K562 (cell line): ENCODE data around the gene FAM120AOS. TPM values are rescaled to one million over a fixed set of nuclear protein-coding genes. Genes with fewer than 3 reads are reported as not detected.

Experiments
- ATAC-seq: fragments of 200-7000 bp; cut with Tn5 transposase; 3 replicates; pipeline ENCODE4 v1.9.1; 2020; ENCODE audit warnings: moderate library complexity
- BruUV-seq: library from RNA; stranded (reverse); fragments of 400-500 nt; replicated peaks from 2 replicates; lab custom pipeline; 2021; lab: Mats Ljungman, UMichigan
- CTCF ChIA-PET: fragments of 300-600 bp; formaldehyde crosslinking; extraction: SDS; loops from one replicate; lab custom pipeline; 2021; ENCODE audit warnings: low intra/inter-chr PET ratio; lab: Yijun Ruan, JAX
- POLR2A ChIA-PET: fragments of 300-600, 350-650 bp; sonication (Branson Sonifier 250); formaldehyde crosslinking; extraction: SDS; loops from one replicate; lab custom pipeline; 2021; ENCODE audit warnings: antibody characterized with exemption, inconsistent platforms; lab: Yijun Ruan, JAX
- DNase-seq, 4 experiments: peaks; one replicate each; pipeline versions ENCODE4 v3.0.0 to v3.0.0-alpha.2; 2011 to 2018; ENCODE audit warnings: low spot score in 3 of 4, mixed read lengths in 3 of 4; ENCODE audit errors: extremely low read depth in 1 of 4
- FAIRE-seq: peaks from 2 replicates; lab custom pipeline; 2011; peaks lifted over from hg19 to GRCh38; lab: Jason Lieb, UNC
- H2AFZ ChIP-seq: 2 replicates; pipeline ENCODE4 v1.6.0; 2011; ENCODE audit warnings: low read depth, low read length, control low read depth, inconsistent platforms
- H3K27ac ChIP-seq: fragments of 200-600 bp; 3 replicates; pipeline ENCODE4 v1.8.0; 2011; ENCODE audit warnings: low read depth, mild to moderate bottlenecking, control low read depth, inconsistent platforms, low read length, moderate library complexity, mixed read lengths; ENCODE audit errors: extremely low read depth
- H3K27me3 ChIP-seq, 2 experiments: fragments of 300-600 bp in 1 of 2; 2 replicates in 1 of 2; 3 replicates in 1 of 2; pipeline versions ENCODE4 v1.6.0 to v1.8.0; 2011; ENCODE audit warnings: inconsistent platforms in 2 of 2, low read length in 2 of 2, mild to moderate bottlenecking in 1 of 2, mixed read lengths in 1 of 2, moderate library complexity in 1 of 2; ENCODE audit not compliant: control insufficient read depth in 2 of 2, insufficient read depth in 2 of 2
- H3K36me3 ChIP-seq: fragments of 300-600 bp; 3 replicates; pipeline ENCODE4 v1.8.0; 2011; ENCODE audit warnings: mild to moderate bottlenecking, low read length, inconsistent platforms; ENCODE audit not compliant: control insufficient read depth, insufficient read depth
- H3K4me1 ChIP-seq, 2 experiments: fragments of 200-600 bp in 1 of 2; replicated peaks in 1 of 2; 2 replicates in 1 of 2; 3 replicates in 1 of 2; pipeline versions ENCODE4 v1.5.1 to v1.8.0; 2011; ENCODE audit warnings: inconsistent platforms in 2 of 2, low read length in 2 of 2, mild to moderate bottlenecking in 1 of 2, mixed read lengths in 1 of 2, moderate library complexity in 1 of 2; ENCODE audit not compliant: control insufficient read depth in 2 of 2, insufficient read depth in 2 of 2
- H3K4me2 ChIP-seq: 2 replicates; pipeline ENCODE4 v1.6.1; 2011; ENCODE audit warnings: low read length, control low read depth, inconsistent platforms, mixed read lengths; ENCODE audit not compliant: insufficient read depth
- H3K4me3 ChIP-seq: fragments of 200-600 bp; sonication (generic), shearing (Covaris generic); 2 replicates; pipeline ENCODE4 v1.5.1; 2016; ENCODE audit warnings: control low read depth, inconsistent platforms
- H3K79me2 ChIP-seq: fragments of 200-600 bp; 3 replicates; pipeline ENCODE4 v1.8.0; 2011; ENCODE audit warnings: low read length, inconsistent platforms; ENCODE audit not compliant: control insufficient read depth, insufficient read depth
- H3K9ac ChIP-seq, 2 experiments: 2 replicates each; pipeline versions ENCODE4 v1.6.0 to v1.6.1; 2011; ENCODE audit warnings: low read depth in 2 of 2, low read length in 2 of 2, control low read depth in 1 of 2, inconsistent platforms in 1 of 2, mild to moderate bottlenecking in 1 of 2, mixed read lengths in 1 of 2; ENCODE audit not compliant: insufficient read depth in 1 of 2
- H3K9me1 ChIP-seq: one replicate; pipeline ENCODE4 v1.6.0; 2011; ENCODE audit warnings: inconsistent platforms, mild to moderate bottlenecking, low read length, moderate library complexity; ENCODE audit not compliant: control insufficient read depth, insufficient read depth
- H3K9me3 ChIP-seq: replicated peaks from 2 replicates; pipeline ENCODE4 v1.5.1; 2011; ENCODE audit warnings: low read depth, low read length, inconsistent platforms; ENCODE audit not compliant: control insufficient read depth, insufficient read depth
- H4K20me1 ChIP-seq: replicated peaks from 2 replicates; pipeline ENCODE4 v1.6.1; 2011; ENCODE audit warnings: low read length, inconsistent platforms, mixed read lengths; ENCODE audit not compliant: control insufficient read depth, insufficient read depth
- NUFIP1 ChIP-seq: fragments of 450-650 bp; IDR thresholded peaks from 2 replicates; pipeline ENCODE4 v1.6.1; 2018; ENCODE audit not compliant: partially characterized antibody
- TGIF2 ChIP-seq: sonication (generic); formaldehyde crosslinking; IDR thresholded peaks from 2 replicates; pipeline ENCODE4 v1.8.1; 2022; ENCODE audit warnings: mild to moderate bottlenecking, missing genetic modification reagents, moderate library complexity
- ZFP1 ChIP-seq: fragments of 450-650 bp; formaldehyde crosslinking; IDR thresholded peaks from 2 replicates; pipeline ENCODE4 v1.4.0; 2020; ENCODE audit warnings: mild to moderate bottlenecking, mixed read lengths
- WGBS: fragments of 100-300 bp; shearing (Covaris generic); methylation state at CpG from one replicate; pipeline ENCODE4 v1.1.6; 2016; ENCODE audit warnings: low coverage, mixed read lengths; ENCODE audit not compliant: insufficient coverage; ENCODE audit errors: missing lambda C conversion rate; 5-methylcytosine and 5-hydroxymethylcytosine counted together
- in situ Hi-C: fragments of 300-500 bp; cut with MboI; formaldehyde crosslinking; loops from 4 replicates; pipeline ENCODE4 v1.15.0; 2018; ENCODE audit warnings: inconsistent platforms, mixed read lengths
- intact Hi-C: fragments of 100-400 bp; cut with micrococcal nuclease; formaldehyde crosslinking; loops from 2 replicates; pipeline ENCODE4 v1.14.2; 2022
- polyA plus RNA-seq, 8 experiments: library from polyadenylated mRNA; depleted of rRNA in 4 of 8; stranded (reverse) in 5 of 8; unstranded in 3 of 8; fragments of >200 nt; fragmentation: Nextera tagmentation in 2 of 8; fragmentation: Illumina TruSeq in 1 of 8; extraction: Ambion mirVana in 2 of 8; extraction: Trizol in 1 of 8; gene quantifications; 2 replicates each; pipeline versions ENCODE4 v1.2.1 to v1.2.3, GENCODE V29; 2011 to 2014; ENCODE audit warnings: inconsistent platforms in 1 of 8, missing spikeins in 1 of 8
- total RNA-seq, 7 experiments: library from RNA; depleted of rRNA in 6 of 7; stranded (reverse); fragments of >200 nt in 6 of 7; fragmentation: Illumina TruSeq in 2 of 7; extraction: Trizol in 2 of 7; gene quantifications; 2 replicates each; pipeline versions ENCODE4 v1.2.1 to v1.2.3, GENCODE V29; 2011 to 2021; ENCODE audit warnings: low replicate concordance in 1 of 7
- TF ChIP-seq, protein P1 (sequence below): sonication (generic); formaldehyde crosslinking; IDR thresholded peaks from 2 replicates; pipeline ENCODE4 v1.8.1; 2023; ENCODE audit warnings: mild to moderate bottlenecking, missing genetic modification reagents
- TF ChIP-seq, protein P2 (sequence below): fragments of 450-650 bp; IDR thresholded peaks from 2 replicates; pipeline ENCODE4 v1.6.1; 2016; ENCODE audit warnings: mild to moderate bottlenecking, moderate library complexity

The FAM120AOS gene
- total and polyA plus RNA-seq, 9 of the 15 experiments (the other 6 are each of a cell fraction or from before 2014, with no cell fraction given) = 18.8 to 53.4 (median 41.4) TPM

DNA sequence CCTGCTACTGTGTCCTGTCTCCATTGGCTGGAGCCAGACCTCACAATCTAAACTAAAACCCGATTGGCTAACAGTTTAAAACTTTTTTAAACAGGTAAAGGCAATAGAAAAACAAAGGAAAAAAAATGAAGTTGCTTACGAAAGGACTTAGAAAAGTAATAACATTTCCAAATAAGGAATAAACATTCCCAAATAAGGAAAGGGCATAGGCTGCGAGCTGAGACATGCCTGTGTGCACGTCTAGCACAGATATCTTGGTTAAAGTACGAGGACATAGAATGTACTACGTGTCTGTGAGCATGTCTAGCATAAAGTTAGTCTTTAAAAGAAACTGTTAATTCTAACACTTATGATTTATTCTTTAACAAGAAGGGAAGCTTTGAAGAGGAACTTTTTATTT lies 17.2 kb downstream of the FAM120AOS start:
- FAIRE-seq (no peak), DNase-seq (no peak), ATAC-seq (no peak)
- WGBS = 22% methylated on average over 6 of the region's 6 CpGs
- H3K27me3 ChIP-seq = peaks cover 4 to 11% of the 10 kb centered on the region in 2 experiments; a peak in 3 of 5 replicates
- H3K9me1 ChIP-seq = no peaks in the 10 kb centered on the region
- H3K27ac ChIP-seq = no peak overlapping the region
- no peak overlapping the region for H3K9ac ChIP-seq
- POLR2A ChIA-PET = interaction anchor here (1.5 kb wide), 1 partner anchor 10 kb away, joined by 5 read pairs; no protein-coding TSS in a partner anchor
- H3K9me3 ChIP-seq = no peaks in the 10 kb centered on the region
- CTCF ChIA-PET = no interaction called here
- peak overlapping the region; percentile 90 for H2AFZ ChIP-seq
- H3K79me2 ChIP-seq = no peaks in the 10 kb centered on the region
- H3K4me1 ChIP-seq = peaks cover 0 to 8% of the 10 kb centered on the region in 2 experiments; a peak in 1 of 5 replicates
- no peak overlapping the region for H3K4me2 ChIP-seq
- H3K36me3 ChIP-seq = no peaks in the 10 kb centered on the region
- no TSS peak for BruUV-seq
- no peak overlapping the region for H3K4me3 ChIP-seq
- intact Hi-C loops = no loop called here
- no peaks in the 10 kb centered on the region for H4K20me1 ChIP-seq
- in situ Hi-C loops = no loop called here
- TF ChIP-seq NUFIP1 = no peak
- TF ChIP-seq, protein P1, sequence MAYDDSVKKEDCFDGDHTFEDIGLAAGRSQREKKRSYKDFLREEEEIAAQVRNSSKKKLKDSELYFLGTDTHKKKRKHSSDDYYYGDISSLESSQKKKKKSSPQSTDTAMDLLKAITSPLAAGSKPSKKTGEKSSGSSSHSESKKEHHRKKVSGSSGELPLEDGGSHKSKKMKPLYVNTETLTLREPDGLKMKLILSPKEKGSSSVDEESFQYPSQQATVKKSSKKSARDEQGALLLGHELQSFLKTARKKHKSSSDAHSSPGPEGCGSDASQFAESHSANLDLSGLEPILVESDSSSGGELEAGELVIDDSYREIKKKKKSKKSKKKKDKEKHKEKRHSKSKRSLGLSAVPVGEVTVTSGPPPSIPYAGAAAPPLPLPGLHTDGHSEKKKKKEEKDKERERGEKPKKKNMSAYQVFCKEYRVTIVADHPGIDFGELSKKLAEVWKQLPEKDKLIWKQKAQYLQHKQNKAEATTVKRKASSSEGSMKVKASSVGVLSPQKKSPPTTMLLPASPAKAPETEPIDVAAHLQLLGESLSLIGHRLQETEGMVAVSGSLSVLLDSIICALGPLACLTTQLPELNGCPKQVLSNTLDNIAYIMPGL (CRISPR knock-in tag) = no peak
- TF ChIP-seq, protein P2, sequence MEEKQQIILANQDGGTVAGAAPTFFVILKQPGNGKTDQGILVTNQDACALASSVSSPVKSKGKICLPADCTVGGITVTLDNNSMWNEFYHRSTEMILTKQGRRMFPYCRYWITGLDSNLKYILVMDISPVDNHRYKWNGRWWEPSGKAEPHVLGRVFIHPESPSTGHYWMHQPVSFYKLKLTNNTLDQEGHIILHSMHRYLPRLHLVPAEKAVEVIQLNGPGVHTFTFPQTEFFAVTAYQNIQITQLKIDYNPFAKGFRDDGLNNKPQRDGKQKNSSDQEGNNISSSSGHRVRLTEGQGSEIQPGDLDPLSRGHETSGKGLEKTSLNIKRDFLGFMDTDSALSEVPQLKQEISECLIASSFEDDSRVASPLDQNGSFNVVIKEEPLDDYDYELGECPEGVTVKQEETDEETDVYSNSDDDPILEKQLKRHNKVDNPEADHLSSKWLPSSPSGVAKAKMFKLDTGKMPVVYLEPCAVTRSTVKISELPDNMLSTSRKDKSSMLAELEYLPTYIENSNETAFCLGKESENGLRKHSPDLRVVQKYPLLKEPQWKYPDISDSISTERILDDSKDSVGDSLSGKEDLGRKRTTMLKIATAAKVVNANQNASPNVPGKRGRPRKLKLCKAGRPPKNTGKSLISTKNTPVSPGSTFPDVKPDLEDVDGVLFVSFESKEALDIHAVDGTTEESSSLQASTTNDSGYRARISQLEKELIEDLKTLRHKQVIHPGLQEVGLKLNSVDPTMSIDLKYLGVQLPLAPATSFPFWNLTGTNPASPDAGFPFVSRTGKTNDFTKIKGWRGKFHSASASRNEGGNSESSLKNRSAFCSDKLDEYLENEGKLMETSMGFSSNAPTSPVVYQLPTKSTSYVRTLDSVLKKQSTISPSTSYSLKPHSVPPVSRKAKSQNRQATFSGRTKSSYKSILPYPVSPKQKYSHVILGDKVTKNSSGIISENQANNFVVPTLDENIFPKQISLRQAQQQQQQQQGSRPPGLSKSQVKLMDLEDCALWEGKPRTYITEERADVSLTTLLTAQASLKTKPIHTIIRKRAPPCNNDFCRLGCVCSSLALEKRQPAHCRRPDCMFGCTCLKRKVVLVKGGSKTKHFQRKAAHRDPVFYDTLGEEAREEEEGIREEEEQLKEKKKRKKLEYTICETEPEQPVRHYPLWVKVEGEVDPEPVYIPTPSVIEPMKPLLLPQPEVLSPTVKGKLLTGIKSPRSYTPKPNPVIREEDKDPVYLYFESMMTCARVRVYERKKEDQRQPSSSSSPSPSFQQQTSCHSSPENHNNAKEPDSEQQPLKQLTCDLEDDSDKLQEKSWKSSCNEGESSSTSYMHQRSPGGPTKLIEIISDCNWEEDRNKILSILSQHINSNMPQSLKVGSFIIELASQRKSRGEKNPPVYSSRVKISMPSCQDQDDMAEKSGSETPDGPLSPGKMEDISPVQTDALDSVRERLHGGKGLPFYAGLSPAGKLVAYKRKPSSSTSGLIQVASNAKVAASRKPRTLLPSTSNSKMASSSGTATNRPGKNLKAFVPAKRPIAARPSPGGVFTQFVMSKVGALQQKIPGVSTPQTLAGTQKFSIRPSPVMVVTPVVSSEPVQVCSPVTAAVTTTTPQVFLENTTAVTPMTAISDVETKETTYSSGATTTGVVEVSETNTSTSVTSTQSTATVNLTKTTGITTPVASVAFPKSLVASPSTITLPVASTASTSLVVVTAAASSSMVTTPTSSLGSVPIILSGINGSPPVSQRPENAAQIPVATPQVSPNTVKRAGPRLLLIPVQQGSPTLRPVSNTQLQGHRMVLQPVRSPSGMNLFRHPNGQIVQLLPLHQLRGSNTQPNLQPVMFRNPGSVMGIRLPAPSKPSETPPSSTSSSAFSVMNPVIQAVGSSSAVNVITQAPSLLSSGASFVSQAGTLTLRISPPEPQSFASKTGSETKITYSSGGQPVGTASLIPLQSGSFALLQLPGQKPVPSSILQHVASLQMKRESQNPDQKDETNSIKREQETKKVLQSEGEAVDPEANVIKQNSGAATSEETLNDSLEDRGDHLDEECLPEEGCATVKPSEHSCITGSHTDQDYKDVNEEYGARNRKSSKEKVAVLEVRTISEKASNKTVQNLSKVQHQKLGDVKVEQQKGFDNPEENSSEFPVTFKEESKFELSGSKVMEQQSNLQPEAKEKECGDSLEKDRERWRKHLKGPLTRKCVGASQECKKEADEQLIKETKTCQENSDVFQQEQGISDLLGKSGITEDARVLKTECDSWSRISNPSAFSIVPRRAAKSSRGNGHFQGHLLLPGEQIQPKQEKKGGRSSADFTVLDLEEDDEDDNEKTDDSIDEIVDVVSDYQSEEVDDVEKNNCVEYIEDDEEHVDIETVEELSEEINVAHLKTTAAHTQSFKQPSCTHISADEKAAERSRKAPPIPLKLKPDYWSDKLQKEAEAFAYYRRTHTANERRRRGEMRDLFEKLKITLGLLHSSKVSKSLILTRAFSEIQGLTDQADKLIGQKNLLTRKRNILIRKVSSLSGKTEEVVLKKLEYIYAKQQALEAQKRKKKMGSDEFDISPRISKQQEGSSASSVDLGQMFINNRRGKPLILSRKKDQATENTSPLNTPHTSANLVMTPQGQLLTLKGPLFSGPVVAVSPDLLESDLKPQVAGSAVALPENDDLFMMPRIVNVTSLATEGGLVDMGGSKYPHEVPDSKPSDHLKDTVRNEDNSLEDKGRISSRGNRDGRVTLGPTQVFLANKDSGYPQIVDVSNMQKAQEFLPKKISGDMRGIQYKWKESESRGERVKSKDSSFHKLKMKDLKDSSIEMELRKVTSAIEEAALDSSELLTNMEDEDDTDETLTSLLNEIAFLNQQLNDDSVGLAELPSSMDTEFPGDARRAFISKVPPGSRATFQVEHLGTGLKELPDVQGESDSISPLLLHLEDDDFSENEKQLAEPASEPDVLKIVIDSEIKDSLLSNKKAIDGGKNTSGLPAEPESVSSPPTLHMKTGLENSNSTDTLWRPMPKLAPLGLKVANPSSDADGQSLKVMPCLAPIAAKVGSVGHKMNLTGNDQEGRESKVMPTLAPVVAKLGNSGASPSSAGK = no peak
- no peak for TF ChIP-seq TGIF2
- TF ChIP-seq ZFP1 (CRISPR knock-in tag) = no peak
